ENCODE data around the gene DLX5. TPM values are rescaled to one million over a fixed set of nuclear protein-coding genes. Genes with fewer than 3 reads are reported as not detected.
"Not testable (repeated sequence)": the region's sequence is repeated elsewhere in the genome, so short reads cannot be mapped to it uniquely, and the experiment has no call there.

The DLX5 gene
- total RNA-seq (2014; rRNA removed; shearing (Covaris generic)) (not detected in 2 replicates), polyA plus RNA-seq (2016; fragmentation: Nextera tagmentation; extraction: Ambion mirVana) (not detected in 2 replicates)

GRCh38 chr7:97024209-97025129, at the start of gene DLX5:
DLX5 (minus strand) TSS chr7:97024831; CDS start chr7:97024623, 208 bp downstream.
- Histone ChIP-seq H3K9me3 (ENCODE audit: low read depth) (no peaks in the 10 kb centered on the region), H2AFZ (peak within 1 kb of the TSS; percentile 72; the same call in 1 of the 2 replicates), H3K4me3 (peak within 1 kb of the TSS; percentile 55), H3K9me2 (ENCODE audit: insufficient read depth) (no peaks in the 10 kb centered on the region), H3K36me3 (ENCODE audit: low read depth) (no peaks in the 10 kb centered on the region), H3K4me1 (ENCODE audit: insufficient read depth) (no peaks in the 10 kb centered on the region), H3K27ac (no peak within 1 kb of the TSS), H3K9ac (no peak within 1 kb of the TSS), H3K27me3 (replicated peaks; ENCODE audit: insufficient read depth) (peaks cover 78% of the 10 kb centered on the region), H3K79me2 (ENCODE audit: insufficient read depth) (no peaks in the 10 kb centered on the region), H3F3A (ENCODE audit: insufficient read depth) (no peaks in the 10 kb centered on the region), H3K4me2 (ENCODE audit: unreplicated experiment) (peak within 1 kb of the TSS; percentile 49), H4K20me1 (ENCODE audit: insufficient read depth) (no peaks in the 10 kb centered on the region)
- TF ChIP-seq EZH2phosphoT487 (IDR thresholded peaks at IDR 0.05; ENCODE audit: insufficient read depth, low read depth) (no peak), EZH2 (IDR thresholded peaks at IDR 0.05; ENCODE audit: insufficient read depth, poor library complexity, severe bottlenecking) (no peak)
- peak; percentile 49 for DNase-seq
- in situ Hi-C loops (cut with MboI), result loop anchor here (10.0 kb wide), 1 partner anchor 950 kb away; no protein-coding TSS in a partner anchor
- 2 to 4% methylated on average over 59 to 60 of the region's 60 CpGs for WGBS, 2 experiments (ENCODE audit: low coverage in 1 of 2, low lambda C conversion rate in 2 of 2, missing lambda C conversion rate in 2 of 2)

- H3K9me2 ChIP-seq (ENCODE audit: insufficient read depth); H3K27ac ChIP-seq; H3F3A ChIP-seq (ENCODE audit: insufficient read depth); H4K20me1 ChIP-seq (ENCODE audit: insufficient read depth); H3K4me1 ChIP-seq (ENCODE audit: insufficient read depth); H3K36me3 ChIP-seq (ENCODE audit: low read depth); H3K4me2 ChIP-seq (ENCODE audit: unreplicated experiment); H2AFZ ChIP-seq; H3K4me3 ChIP-seq; in situ Hi-C loops (cut with MboI); H3K9me3 ChIP-seq (ENCODE audit: low read depth); H3K27me3 ChIP-seq (replicated peaks; ENCODE audit: insufficient read depth); H3K9ac ChIP-seq; H3K79me2 ChIP-seq (ENCODE audit: insufficient read depth); DNase-seq: not testable (repeated sequence)
- WGBS, 2 experiments (ENCODE audit: low coverage in 1 of 2, low lambda C conversion rate in 2 of 2, missing lambda C conversion rate in 2 of 2), result 7 to 15% methylated on average over 2 of the region's 2 CpGs
These were observed 47.4 kb upstream of the DLX5 start for GRCh38 chr7:97072025-97072424.

- Histone ChIP-seq H2AFZ (no peak overlapping the region), H3K27ac (no peak overlapping the region), H3K9me3 (ENCODE audit: low read depth) (no peaks in the 10 kb centered on the region), H3K27me3 (replicated peaks; ENCODE audit: insufficient read depth) (no peaks in the 10 kb centered on the region), H3K4me1 (ENCODE audit: insufficient read depth) (no peaks in the 10 kb centered on the region), H3K9ac (no peak overlapping the region), H3K4me2 (ENCODE audit: unreplicated experiment) (no peak overlapping the region), H4K20me1 (ENCODE audit: insufficient read depth) (no peaks in the 10 kb centered on the region), H3K4me3 (no peak overlapping the region), H3K79me2 (ENCODE audit: insufficient read depth) (no peaks in the 10 kb centered on the region), H3K9me2 (ENCODE audit: insufficient read depth) (no peaks in the 10 kb centered on the region), H3K36me3 (ENCODE audit: low read depth) (no peaks in the 10 kb centered on the region), H3F3A (ENCODE audit: insufficient read depth) (no peaks in the 10 kb centered on the region)
- WGBS, 2 experiments (ENCODE audit: low coverage in 1 of 2, low lambda C conversion rate in 2 of 2, missing lambda C conversion rate in 2 of 2), result 19 to 24% methylated on average over 5 of the region's 5 CpGs
- peak; percentile 65 for DNase-seq
- TF ChIP-seq EZH2phosphoT487 (IDR thresholded peaks at IDR 0.05; ENCODE audit: insufficient read depth, low read depth) (no peak), EZH2 (IDR thresholded peaks at IDR 0.05; ENCODE audit: insufficient read depth, poor library complexity, severe bottlenecking) (no peak)
- in situ Hi-C loops (cut with MboI), result no loop called here
These were observed 40.4 kb upstream of the DLX5 start for GRCh38 chr7:97064972-97065587.

GRCh38 chr7:97064020-97064419, 39.4 kb upstream of the DLX5 start:
- H2AFZ ChIP-seq, result no peak overlapping the region
- H3K4me3 ChIP-seq, result no peak overlapping the region
- H3F3A ChIP-seq (ENCODE audit: insufficient read depth), result no peaks in the 10 kb centered on the region
- H3K9me2 ChIP-seq (ENCODE audit: insufficient read depth), result no peaks in the 10 kb centered on the region
- H3K79me2 ChIP-seq (ENCODE audit: insufficient read depth), result no peaks in the 10 kb centered on the region
- no peak overlapping the region for H3K9ac ChIP-seq
- H4K20me1 ChIP-seq (ENCODE audit: insufficient read depth), result no peaks in the 10 kb centered on the region
- no peaks in the 10 kb centered on the region for H3K4me1 ChIP-seq (ENCODE audit: insufficient read depth)
- DNase-seq, result no peak
- no peak overlapping the region for H3K27ac ChIP-seq
- no peak overlapping the region for H3K4me2 ChIP-seq (ENCODE audit: unreplicated experiment)
- in situ Hi-C loops (cut with MboI), result no loop called here
- WGBS, 2 experiments (ENCODE audit: low coverage in 1 of 2, low lambda C conversion rate in 2 of 2, missing lambda C conversion rate in 2 of 2), result 3 to 5% methylated on average over 3 of the region's 3 CpGs
- no peaks in the 10 kb centered on the region for H3K36me3 ChIP-seq (ENCODE audit: low read depth)
- H3K27me3 ChIP-seq (replicated peaks; ENCODE audit: insufficient read depth), result no peaks in the 10 kb centered on the region
- H3K9me3 ChIP-seq (ENCODE audit: low read depth), result no peaks in the 10 kb centered on the region
- TF ChIP-seq EZH2 (IDR thresholded peaks at IDR 0.05; ENCODE audit: insufficient read depth, poor library complexity, severe bottlenecking), result no peak
- TF ChIP-seq EZH2phosphoT487 (IDR thresholded peaks at IDR 0.05; ENCODE audit: insufficient read depth, low read depth), result no peak
